ENCODE measurements around the gene CES3.

- TF ChIP-seq CTCF (IDR thresholded peaks at IDR 0.05; ENCODE audit: poor library complexity, severe bottlenecking) (peak; percentile 69), POLR2AphosphoS5 (IDR thresholded peaks at IDR 0.05) (no peak), EZH2 (IDR thresholded peaks at IDR 0.05; ENCODE audit: borderline replicate concordance, insufficient read depth, low read length, poor library complexity, severe bottlenecking) (no peak), SMC3 (conservative IDR thresholded peaks at IDR 0.05; ENCODE audit: poor library complexity) (peak; percentile 76), TAF1 (IDR thresholded peaks at IDR 0.05; ENCODE audit: low read depth) (no peak)
Observed at GRCh38 chr16:66977341-66978113, 16.5 kb downstream of the CES3 start.
